HCT116 (cell line): ENCODE results near the gene LDB2. TPM values are rescaled to one million over a fixed set of nuclear protein-coding genes. Genes with fewer than 3 reads are reported as not detected.

Experiments
- ATAC-seq: fragments of 200-7000 bp; cut with Tn5 transposase; 2 replicates; pipeline ENCODE4 v1.9.1; 2020; ENCODE audit warnings: mild to moderate bottlenecking, moderate library complexity
- BruUV-seq: library from RNA; stranded (reverse); fragments of 400-500 nt; replicated peaks from 2 replicates; lab custom pipeline; 2021; lab: Mats Ljungman, UMichigan
- CTCF ChIA-PET: fragments of 300-600 bp; sonication (Branson Sonifier 250); formaldehyde crosslinking; loops from one replicate; lab custom pipeline; 2021; ENCODE audit warnings: antibody characterized with exemption; lab: Charles Lee
- POLR2A ChIA-PET: fragments of 300-600, 350-600 bp; sonication (Branson Sonifier 250); formaldehyde crosslinking; loops from one replicate; lab custom pipeline; 2021; ENCODE audit warnings: antibody characterized with exemption; lab: Charles Lee
- RAD21 ChIA-PET, 2 experiments: fragments of 300-600 bp; sonication (Branson Sonifier 250); formaldehyde crosslinking; loops; one replicate each; lab custom pipeline; 2023; ENCODE audit warnings: low total read pairs in 2 of 2; ENCODE audit not compliant: uncharacterized antibody in 2 of 2, unreplicated experiment in 2 of 2, low non-redundant PET in 1 of 2; lab: Charles Lee
- DNase-seq: peaks from one replicate; pipeline ENCODE4 v3.0.0-alpha.2; 2010; ENCODE audit warnings: low read depth, low spot score
- H2AFZ ChIP-seq: fragments of 200-600 bp; shearing (Covaris generic), sonication (generic); 2 replicates; pipeline ENCODE4 v1.6.1; 2017; ENCODE audit warnings: low read depth, mixed run types, mixed read lengths, antibody characterized with exemption, low read length; ENCODE audit not compliant: poor library complexity, severe bottlenecking
- H3K27ac ChIP-seq: 2 replicates; pipeline ENCODE4 v1.5.1; 2012; ENCODE audit warnings: low read depth, low read length
- H3K27me3 ChIP-seq: fragments of 200-600 bp; sonication (generic); 2 replicates; pipeline ENCODE4 v1.6.1; 2016; ENCODE audit warnings: mixed run types, low read length, mixed read lengths; ENCODE audit not compliant: insufficient read depth
- H3K36me3 ChIP-seq, 2 experiments: fragments of 200-500 bp in 1 of 2; fragments of 200-600 bp in 1 of 2; sonication (Bioruptor generic) in 1 of 2; sonication (generic) in 1 of 2; 2 replicates each; pipeline versions ENCODE4 v1.5.1 to v1.6.1; 2014 to 2016; ENCODE audit warnings: low read length in 2 of 2, inconsistent platforms in 1 of 2, mixed read lengths in 1 of 2, mixed run types in 1 of 2; ENCODE audit not compliant: insufficient read depth in 2 of 2, control insufficient read depth in 1 of 2
- H3K4me1 ChIP-seq, 2 experiments: fragments of 200-600 bp in 1 of 2; sonication (generic) in 1 of 2; 2 replicates each; pipeline versions ENCODE4 v1.5.1 to v1.6.1; 2012 to 2017; ENCODE audit warnings: low read length in 2 of 2, inconsistent platforms in 1 of 2, mild to moderate bottlenecking in 1 of 2, mixed read lengths in 1 of 2, mixed run types in 1 of 2, moderate library complexity in 1 of 2; ENCODE audit not compliant: insufficient read depth in 2 of 2, control insufficient read depth in 1 of 2
- H3K4me2 ChIP-seq: fragments of 200-600 bp; sonication (generic); 2 replicates; pipeline ENCODE4 v1.6.1; 2017; ENCODE audit warnings: mixed run types, low read length, mixed read lengths
- H3K4me3 ChIP-seq, 2 experiments: fragments of 200-600 bp in 1 of 2; sonication (generic) in 1 of 2; replicated peaks in 1 of 2; 2 replicates each; pipeline ENCODE4 v1.5.1; 2011 to 2016; ENCODE audit warnings: low read length in 2 of 2, control low read depth in 1 of 2, low read depth in 1 of 2, mild to moderate bottlenecking in 1 of 2, mixed read lengths in 1 of 2, mixed run types in 1 of 2
- H3K79me2 ChIP-seq: fragments of 200-600 bp; sonication (generic); 2 replicates; pipeline ENCODE4 v1.6.1; 2017; ENCODE audit warnings: mild to moderate bottlenecking, mixed run types, low read length, moderate library complexity, mixed read lengths; ENCODE audit not compliant: insufficient read depth
- H3K9ac ChIP-seq: fragments of 200-600 bp; sonication (generic); 2 replicates; pipeline ENCODE4 v1.6.1; 2016; ENCODE audit warnings: low read length, mixed read lengths
- H3K9me2 ChIP-seq: fragments of 200-600 bp; sonication (generic), shearing (Covaris generic); 2 replicates; pipeline ENCODE4 v1.6.1; 2017; ENCODE audit warnings: mixed run types, mild to moderate bottlenecking, moderate library complexity; ENCODE audit not compliant: insufficient read depth
- H3K9me3 ChIP-seq, 2 experiments: fragments of 200-500 bp in 1 of 2; fragments of 200-600 bp in 1 of 2; sonication (Bioruptor generic) in 1 of 2; sonication (generic) in 1 of 2; 2 replicates each; pipeline ENCODE4 v1.6.1; 2014 to 2017; ENCODE audit warnings: low read length in 2 of 2, mixed read lengths in 2 of 2, inconsistent platforms in 1 of 2, low read depth in 1 of 2, mild to moderate bottlenecking in 1 of 2, mixed run types in 1 of 2, moderate library complexity in 1 of 2; ENCODE audit not compliant: control insufficient read depth in 1 of 2, insufficient read depth in 1 of 2
- H4K20me1 ChIP-seq: fragments of 200-600 bp; sonication (generic), shearing (Covaris generic); 2 replicates; pipeline ENCODE4 v1.6.1; 2017; ENCODE audit warnings: mixed run types, mild to moderate bottlenecking, moderate library complexity; ENCODE audit not compliant: insufficient read depth
- CBX3 ChIP-seq: IDR thresholded peaks from 2 replicates; pipeline ENCODE4 v1.6.1; 2012; ENCODE audit warnings: low read depth
- CEBPB ChIP-seq: IDR thresholded peaks from 2 replicates; pipeline ENCODE4 v1.6.1; 2012; ENCODE audit warnings: low read depth
- CTCF ChIP-seq, 3 experiments: fragments of 200-600 bp in 1 of 3; sonication (generic) in 1 of 3; IDR thresholded peaks in 2 of 3; conservative IDR thresholded peaks in 1 of 3; 2 replicates each; pipeline ENCODE4 v1.5.1; 2012 to 2017; ENCODE audit warnings: low read depth in 2 of 3, low read length in 2 of 3, antibody characterized with exemption in 1 of 3, borderline replicate concordance in 1 of 3, control low read depth in 1 of 3, mild to moderate bottlenecking in 1 of 3, mixed read lengths in 1 of 3, mixed run types in 1 of 3, moderate library complexity in 1 of 3; ENCODE audit not compliant: insufficient read depth in 1 of 3
- ELF1 ChIP-seq: IDR thresholded peaks from 2 replicates; pipeline ENCODE4 v1.6.1; 2012; ENCODE audit warnings: low read depth, borderline replicate concordance
- EZH2 ChIP-seq: fragments of 200-600 bp; sonication (generic); IDR thresholded peaks from 2 replicates; pipeline ENCODE4 v1.6.1; 2017; ENCODE audit warnings: antibody characterized with exemption, mixed run types
- POLR2AphosphoS5 ChIP-seq: IDR thresholded peaks from 2 replicates; pipeline ENCODE4 v1.6.1; 2011; ENCODE audit warnings: mild to moderate bottlenecking, low read depth, low read length, moderate library complexity
- SIN3A ChIP-seq: IDR thresholded peaks from 2 replicates; pipeline ENCODE4 v1.6.1; 2012; ENCODE audit warnings: low read depth
- TCF7L2 ChIP-seq: IDR thresholded peaks from 2 replicates; pipeline ENCODE4 v1.7.0; 2011; ENCODE audit warnings: borderline replicate concordance, inconsistent platforms; ENCODE audit not compliant: insufficient read depth, insufficient read length; ENCODE audit errors: extremely low read depth
- YY1 ChIP-seq: IDR thresholded peaks from 2 replicates; pipeline ENCODE4 v1.6.1; 2011; ENCODE audit warnings: low read length, low read depth, moderate library complexity, mild to moderate bottlenecking; ENCODE audit not compliant: insufficient replicate concordance; ENCODE audit errors: extremely low read depth
- intact Hi-C: fragments of 100-400 bp; cut with micrococcal nuclease; formaldehyde crosslinking; loops from 2 replicates; pipeline ENCODE4 v1.10.0; 2022
- total RNA-seq: library from RNA; stranded (reverse); gene quantifications from one replicate; pipeline ENCODE4 v1.2.1, GENCODE V29; 2021; ENCODE audit not compliant: unreplicated experiment

Gene LDB2
- total RNA-seq, 1 experiment from 2014 or later: 0.12 TPM

DNA sequence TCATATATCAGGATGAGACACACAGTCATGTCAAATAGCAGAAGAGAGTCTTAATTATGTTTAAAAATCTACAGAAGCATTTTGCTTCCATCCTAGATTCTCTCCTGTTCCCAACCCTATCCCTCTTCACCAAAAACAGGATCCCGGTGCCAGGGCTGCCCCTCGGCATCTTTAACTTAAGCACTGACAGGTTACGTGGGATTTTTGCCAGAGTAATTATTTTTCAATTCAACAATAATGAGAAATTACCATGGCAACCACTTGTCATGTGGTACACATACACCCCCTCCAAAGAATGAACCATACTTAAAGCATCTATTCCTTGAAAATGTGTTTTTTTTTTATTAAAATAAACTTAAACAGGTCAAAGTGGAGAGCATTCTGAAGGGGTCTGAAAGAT lies 130.6 kb downstream of the LDB2 start:
- Histone ChIP-seq H4K20me1 (no peaks in the 10 kb centered on the region), H3K4me3 (no peak overlapping the region), H3K9ac (no peak overlapping the region), H3K9me3 (no peaks in the 10 kb centered on the region), H3K9me2 (no peaks in the 10 kb centered on the region), H3K4me2 (no peak overlapping the region), H3K36me3 (no peaks in the 10 kb centered on the region), H3K27me3 (peaks cover 3% of the 10 kb centered on the region; the same call in 1 of the 2 replicates), H3K4me1 (no peaks in the 10 kb centered on the region), H2AFZ (no peak overlapping the region), H3K79me2 (no peaks in the 10 kb centered on the region), H3K27ac (no peak overlapping the region)
- no peak for ATAC-seq
- RAD21 ChIA-PET: no interaction called here
- intact Hi-C loops: no loop called here
- CTCF ChIA-PET: no interaction called here
- POLR2A ChIA-PET: no interaction called here
- TF ChIP-seq CTCF (IDR thresholded peaks at IDR 0.05 in 2 of 3, conservative IDR thresholded peaks at IDR 0.05 in 1 of 3; ENCODE audit: borderline replicate concordance in 1 of 3, insufficient read depth in 1 of 3, low read depth in 2 of 3, low read length in 2 of 3): no peak
- TF ChIP-seq ELF1: no peak
- no peak for TF ChIP-seq EZH2
- no peak for TF ChIP-seq CEBPB
- no peak for TF ChIP-seq SIN3A
- no peak for TF ChIP-seq CBX3
- TF ChIP-seq POLR2AphosphoS5: no peak
- TF ChIP-seq TCF7L2: no peak
- no peak for TF ChIP-seq YY1
- no peak for DNase-seq
- BruUV-seq: no TSS peak
